Measurements from ENCODE around the gene SLC7A5. TPM values are rescaled to one million over a fixed set of nuclear protein-coding genes. Genes with fewer than 3 reads are reported as not detected.
"Not testable (repeated sequence)": the region's sequence is repeated elsewhere in the genome, so short reads cannot be mapped to it uniquely, and the experiment has no call there.

SLC7A5 gene
- total and polyA plus RNA-seq, 2 of the 13 experiments (the other 11 are each of a cell fraction or from before 2014, with no cell fraction given) = 79.6 to 155 TPM

DNA sequence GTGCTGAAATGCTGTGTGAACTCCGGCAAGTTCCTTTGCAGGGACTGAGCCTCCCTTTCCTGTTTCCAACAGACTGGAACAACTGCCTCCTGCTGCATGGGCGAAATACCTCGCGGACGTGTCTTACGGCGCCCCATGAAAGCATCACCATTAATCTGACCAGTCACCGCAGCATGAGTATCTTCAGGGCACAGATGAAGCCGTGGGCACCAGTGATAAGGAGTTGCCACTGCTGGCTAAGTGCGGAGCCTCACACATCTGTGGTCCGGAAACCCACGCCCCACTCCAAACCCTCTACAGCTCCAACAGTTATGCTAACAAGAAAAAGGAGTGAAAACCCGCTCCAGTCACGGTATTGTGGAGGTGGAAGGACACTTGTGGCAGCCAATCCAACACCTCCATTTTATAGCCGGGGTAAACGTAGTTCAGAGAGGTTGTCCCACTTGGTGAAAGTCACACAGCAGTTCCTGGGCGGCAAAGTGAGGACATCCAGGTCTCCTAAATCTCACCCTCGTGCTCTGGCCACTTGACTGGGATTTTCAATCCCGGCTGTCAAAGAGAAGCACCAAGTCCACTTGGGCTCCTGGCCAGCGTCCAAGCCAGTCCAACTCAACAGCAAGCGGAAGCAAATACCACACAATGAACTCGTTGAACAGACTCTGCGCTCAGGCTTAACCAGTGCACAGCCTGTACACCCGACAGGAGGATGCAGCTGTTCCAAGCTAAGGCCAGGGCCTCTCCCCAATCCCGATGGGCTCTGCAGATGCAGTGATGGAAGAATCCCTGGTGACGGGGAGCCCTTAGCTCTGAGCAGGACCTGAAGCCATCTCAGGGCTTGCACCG is 10.9 kb downstream of the SLC7A5 start (continued):
- TF ChIP-seq SPEN (CRISPR knock-in tag; IDR thresholded peaks at IDR 0.05; ENCODE audit: low read depth) (peak; percentile 49; the same call in 1 of the 2 replicates), ZEB1 (IDR thresholded peaks at IDR 0.05; ENCODE audit: insufficient replicate concordance, low read depth) (peak; percentile 37), ZNF142 (CRISPR knock-in tag; IDR thresholded peaks at IDR 0.05) (0 out of 2 replicates have a peak, but pooled peaks have one; percentile 35), RFXAP (CRISPR knock-in tag; IDR thresholded peaks at IDR 0.05; ENCODE audit: borderline replicate concordance) (0 out of 2 replicates have a peak, but pooled peaks have one; percentile 75), ZNF580 (CRISPR knock-in tag; IDR thresholded peaks at IDR 0.05; ENCODE audit: borderline replicate concordance, low read depth) (peak; percentile 87), DMAP1 (CRISPR knock-in tag; IDR thresholded peaks at IDR 0.05) (peak; percentile 43; the same call in 1 of the 2 replicates), ZMAT3 (CRISPR knock-in tag; conservative IDR thresholded peaks at IDR 0.05) (0 out of 2 replicates have a peak, but pooled peaks have one; percentile 36), RELA (CRISPR knock-in tag; IDR thresholded peaks at IDR 0.05) (0 out of 2 replicates have a peak, but pooled peaks have one; percentile 11), ZNF343 (CRISPR knock-in tag; IDR thresholded peaks at IDR 0.05) (0 out of 2 replicates have a peak, but pooled peaks have one; percentile 14), REPIN1 (CRISPR knock-in tag; IDR thresholded peaks at IDR 0.05; ENCODE audit: borderline replicate concordance, low read depth) (peak; percentile 83), SOX6 (CRISPR knock-in tag; IDR thresholded peaks at IDR 0.05) (peak; percentile 76), MED1 (CRISPR knock-in tag; IDR thresholded peaks at IDR 0.05) (peak; percentile 89), ZSCAN21 (CRISPR knock-in tag; IDR thresholded peaks at IDR 0.05; ENCODE audit: borderline replicate concordance) (peak; percentile 84; the same call in 1 of the 2 replicates), ZNF160 (CRISPR knock-in tag; IDR thresholded peaks at IDR 0.05) (peak; percentile 22; the same call in 1 of the 2 replicates)
- TF ChIP-seq, protein P1, sequence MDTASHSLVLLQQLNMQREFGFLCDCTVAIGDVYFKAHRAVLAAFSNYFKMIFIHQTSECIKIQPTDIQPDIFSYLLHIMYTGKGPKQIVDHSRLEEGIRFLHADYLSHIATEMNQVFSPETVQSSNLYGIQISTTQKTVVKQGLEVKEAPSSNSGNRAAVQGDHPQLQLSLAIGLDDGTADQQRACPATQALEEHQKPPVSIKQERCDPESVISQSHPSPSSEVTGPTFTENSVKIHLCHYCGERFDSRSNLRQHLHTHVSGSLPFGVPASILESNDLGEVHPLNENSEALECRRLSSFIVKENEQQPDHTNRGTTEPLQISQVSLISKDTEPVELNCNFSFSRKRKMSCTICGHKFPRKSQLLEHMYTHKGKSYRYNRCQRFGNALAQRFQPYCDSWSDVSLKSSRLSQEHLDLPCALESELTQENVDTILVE (CRISPR knock-in tag; IDR thresholded peaks at IDR 0.05) = peak; percentile 37
- TF ChIP-seq, protein P2, sequence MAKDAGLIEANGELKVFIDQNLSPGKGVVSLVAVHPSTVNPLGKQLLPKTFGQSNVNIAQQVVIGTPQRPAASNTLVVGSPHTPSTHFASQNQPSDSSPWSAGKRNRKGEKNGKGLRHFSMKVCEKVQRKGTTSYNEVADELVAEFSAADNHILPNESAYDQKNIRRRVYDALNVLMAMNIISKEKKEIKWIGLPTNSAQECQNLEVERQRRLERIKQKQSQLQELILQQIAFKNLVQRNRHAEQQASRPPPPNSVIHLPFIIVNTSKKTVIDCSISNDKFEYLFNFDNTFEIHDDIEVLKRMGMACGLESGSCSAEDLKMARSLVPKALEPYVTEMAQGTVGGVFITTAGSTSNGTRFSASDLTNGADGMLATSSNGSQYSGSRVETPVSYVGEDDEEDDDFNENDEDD (CRISPR knock-in tag; IDR thresholded peaks at IDR 0.05; ENCODE audit: borderline replicate concordance) = peak; percentile 20; the same call in 1 of the 2 replicates
- TF ChIP-seq, protein P3, sequence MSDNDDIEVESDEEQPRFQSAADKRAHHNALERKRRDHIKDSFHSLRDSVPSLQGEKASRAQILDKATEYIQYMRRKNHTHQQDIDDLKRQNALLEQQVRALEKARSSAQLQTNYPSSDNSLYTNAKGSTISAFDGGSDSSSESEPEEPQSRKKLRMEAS (IDR thresholded peaks at IDR 0.05) = peak; percentile 60
- TF ChIP-seq SOX6 (IDR thresholded peaks at IDR 0.05) = not testable (repeated sequence)
